B cell (primary cell): Measurements from ENCODE around the gene PDSS1. TPM values are rescaled to one million over a fixed set of nuclear protein-coding genes. Genes with fewer than 3 reads are reported as not detected.

Source experiments
- ATAC-seq: fragments of 200-7000 bp; cut with Tn5 transposase; one replicate; pipeline ENCODE4 v1.10.0; 2021; ENCODE audit warnings: low read depth, mild to moderate bottlenecking, moderate number of reproducible peaks, moderate library complexity
- CTCF ChIA-PET: fragments of 350-600 bp; sonication (Branson Sonifier 250); formaldehyde crosslinking; loops from one replicate; lab custom pipeline; 2021; ENCODE audit warnings: antibody characterized with exemption, inconsistent platforms; lab: Charles Lee
- POLR2A ChIA-PET: fragments of 350-600 bp; sonication (Branson Sonifier 250); formaldehyde crosslinking; loops from one replicate; lab custom pipeline; 2021; ENCODE audit warnings: antibody characterized with exemption; lab: Charles Lee
- DNase-seq: peaks from one replicate; pipeline ENCODE4 v3.0.0; 2013
- H2AFZ ChIP-seq: 2 replicates; pipeline ENCODE4 v1.6.1; 2012; ENCODE audit warnings: mild to moderate bottlenecking, low read depth, low read length; ENCODE audit not compliant: insufficient read depth, poor library complexity, severe bottlenecking
- H3K27ac ChIP-seq, 2 donors: 1 replicate in 1 of 2; 2 replicates in 1 of 2; pipeline ENCODE4 v1.5.1; 2012 to 2013; ENCODE audit warnings: low read length in 2 of 2, mild to moderate bottlenecking in 2 of 2, moderate library complexity in 1 of 2
- H3K27me3 ChIP-seq, 4 experiments: fragments of 200-600 bp in 1 of 4; sonication (generic) in 1 of 4; replicated peaks in 1 of 4; 1 replicate in 2 of 4; 2 replicates in 2 of 4; pipeline versions ENCODE4 v1.6.1 to v1.7.0; 2013 to 2016; ENCODE audit warnings: low read length in 3 of 4, mild to moderate bottlenecking in 2 of 4, mixed read lengths in 1 of 4, moderate library complexity in 1 of 4; ENCODE audit not compliant: insufficient read depth in 4 of 4, control insufficient read depth in 3 of 4; ENCODE audit errors: control extremely low read depth in 1 of 4
- H3K36me3 ChIP-seq, 2 experiments: replicated peaks in 1 of 2; 1 replicate in 1 of 2; 2 replicates in 1 of 2; pipeline versions ENCODE4 v1.6.1 to v1.7.1; 2013; ENCODE audit warnings: low read length in 1 of 2; ENCODE audit not compliant: insufficient read depth in 2 of 2, control insufficient read depth in 1 of 2; ENCODE audit errors: control extremely low read depth in 1 of 2, extremely low read depth in 1 of 2
- H3K4me1 ChIP-seq, 2 donors: fragments of 200-600 bp in 1 of 2; sonication (generic) in 1 of 2; 1 replicate in 1 of 2; 2 replicates in 1 of 2; pipeline versions ENCODE4 v1.5.1 to v1.6.1; 2013 to 2017; ENCODE audit warnings: low read length in 2 of 2; ENCODE audit not compliant: control insufficient read depth in 2 of 2, insufficient read depth in 2 of 2
- H3K4me2 ChIP-seq: replicated peaks from 2 replicates; pipeline ENCODE3; 2012; ENCODE audit warnings: mild to moderate bottlenecking, low read depth, low read length; ENCODE audit not compliant: poor library complexity, severe bottlenecking
- H3K4me3 ChIP-seq, 5 experiments: fragments of 200-600 bp in 1 of 5; sonication (generic) in 1 of 5; 1 replicate in 3 of 5; 2 replicates in 2 of 5; pipeline versions ENCODE4 v1.5.1 to v1.7.0; 2011 to 2016; ENCODE audit warnings: low read length in 4 of 5, mild to moderate bottlenecking in 4 of 5, low read depth in 2 of 5, control low read depth in 1 of 5, moderate library complexity in 1 of 5; ENCODE audit not compliant: insufficient read depth in 1 of 5; ENCODE audit errors: control extremely low read depth in 1 of 5, extremely low read depth in 1 of 5
- H3K79me2 ChIP-seq: fragments of 200-600 bp; sonication (generic); one replicate; pipeline ENCODE4 v1.6.0; 2016; ENCODE audit warnings: low read length; ENCODE audit not compliant: control insufficient read depth, insufficient read depth
- H3K9ac ChIP-seq: fragments of 200-600 bp; sonication (generic); 2 replicates; pipeline ENCODE4 v1.6.1; 2017; ENCODE audit warnings: mild to moderate bottlenecking, low read length, moderate library complexity
- H3K9me3 ChIP-seq, 3 donors: one replicate each; pipeline versions ENCODE4 v1.6.1 to v1.7.1; 2013; ENCODE audit warnings: low read length in 2 of 3; ENCODE audit not compliant: control insufficient read depth in 2 of 3, insufficient read depth in 1 of 3; ENCODE audit errors: control extremely low read depth in 1 of 3
- H4K20me1 ChIP-seq: 2 replicates; pipeline ENCODE4 v1.6.0; 2012; ENCODE audit warnings: mild to moderate bottlenecking, low read length; ENCODE audit not compliant: insufficient read depth, control insufficient read depth, poor library complexity, severe bottlenecking
- H3K27ac Mint-ChIP-seq: one replicate; pipeline ENCODE4 v1.8.0; 2021; ENCODE audit warnings: mixed read lengths
- H3K27me3 Mint-ChIP-seq: one replicate; pipeline ENCODE4 v1.8.0; 2021; ENCODE audit warnings: mixed read lengths
- H3K4me1 Mint-ChIP-seq: one replicate; pipeline ENCODE4 v1.8.0; 2021; ENCODE audit warnings: mixed read lengths
- H3K4me3 Mint-ChIP-seq: one replicate; pipeline ENCODE4 v1.8.0; 2021; ENCODE audit warnings: mixed read lengths
- H3K9me3 Mint-ChIP-seq: one replicate; pipeline ENCODE4 v1.8.0; 2022; ENCODE audit warnings: mixed read lengths; ENCODE audit not compliant: insufficient read depth
- EZH2 ChIP-seq: IDR thresholded peaks from 2 replicates; pipeline ENCODE4 v1.6.1; 2012; ENCODE audit warnings: borderline replicate concordance, low read depth, mild to moderate bottlenecking, moderate library complexity, low read length; ENCODE audit not compliant: insufficient read depth, poor library complexity, severe bottlenecking
- WGBS: methylation state at CpG from one replicate; pipeline ENCODE4 v1.1.5; 2013; ENCODE audit warnings: missing lambda C conversion rate; ENCODE audit not compliant: insufficient coverage; 5-methylcytosine and 5-hydroxymethylcytosine counted together
- intact Hi-C: fragments of 100-400 bp; cut with micrococcal nuclease; formaldehyde crosslinking; loops from one replicate; pipeline ENCODE4 v1.10.0; 2022
- polyA plus RNA-seq: library from polyadenylated mRNA; depleted of rRNA; stranded (reverse); fragments of >200 nt; gene quantifications from 2 replicates; pipeline ENCODE4 v1.2.3, GENCODE V29; 2012
- total RNA-seq, 2 donors: library from RNA; stranded (reverse); fragments of 120-200 nt in 1 of 2; gene quantifications; 1 replicate in 1 of 2; 2 replicates in 1 of 2; pipeline versions ENCODE4 v1.2.3 to v1.2.4, GENCODE V29; 2013 to 2022
- TF ChIP-seq, protein P1 (sequence below): fragments of 200-600 bp; IDR thresholded peaks from one replicate; pipeline ENCODE4 v1.8.0; 2022; ENCODE audit warnings: antibody characterized with exemption, mild to moderate bottlenecking

Gene PDSS1
- total and polyA plus RNA-seq, 2 donors (not counting 1 experiment from before 2014, with no cell fraction given), result 3.6 to 4.7 TPM

- ATAC-seq (no peak), DNase-seq (no peak)
- Mint-ChIP-seq H3K4me1 (peaks cover 2% of the 10 kb centered on the region), H3K4me3 (no peak overlapping the region), H3K9me3 (no peaks in the 10 kb centered on the region), H3K27me3 (no peaks in the 10 kb centered on the region), H3K27ac (no peak overlapping the region)
- no peak overlapping the region for H3K27ac ChIP-seq
- H3K4me1 ChIP-seq, result no peaks in the 10 kb centered on the region
- H3K27me3 ChIP-seq, result no peaks in the 10 kb centered on the region
- no peak overlapping the region for H3K9ac ChIP-seq
- H3K9me3 ChIP-seq, result no peaks in the 10 kb centered on the region
- POLR2A ChIA-PET, result no interaction called here
- H3K4me2 ChIP-seq, result no peak overlapping the region
- H3K4me3 ChIP-seq, result no peak overlapping the region
- no peak overlapping the region for H2AFZ ChIP-seq
- H4K20me1 ChIP-seq, result no peaks in the 10 kb centered on the region
- no CpG with 5 or more reads among the region's 9 CpGs for WGBS
- CTCF ChIA-PET, result interaction anchor here (1.2 kb wide), 1 partner anchor 20 kb away, joined by 6 read pairs; no protein-coding TSS in a partner anchor
- TF ChIP-seq, protein P1, sequence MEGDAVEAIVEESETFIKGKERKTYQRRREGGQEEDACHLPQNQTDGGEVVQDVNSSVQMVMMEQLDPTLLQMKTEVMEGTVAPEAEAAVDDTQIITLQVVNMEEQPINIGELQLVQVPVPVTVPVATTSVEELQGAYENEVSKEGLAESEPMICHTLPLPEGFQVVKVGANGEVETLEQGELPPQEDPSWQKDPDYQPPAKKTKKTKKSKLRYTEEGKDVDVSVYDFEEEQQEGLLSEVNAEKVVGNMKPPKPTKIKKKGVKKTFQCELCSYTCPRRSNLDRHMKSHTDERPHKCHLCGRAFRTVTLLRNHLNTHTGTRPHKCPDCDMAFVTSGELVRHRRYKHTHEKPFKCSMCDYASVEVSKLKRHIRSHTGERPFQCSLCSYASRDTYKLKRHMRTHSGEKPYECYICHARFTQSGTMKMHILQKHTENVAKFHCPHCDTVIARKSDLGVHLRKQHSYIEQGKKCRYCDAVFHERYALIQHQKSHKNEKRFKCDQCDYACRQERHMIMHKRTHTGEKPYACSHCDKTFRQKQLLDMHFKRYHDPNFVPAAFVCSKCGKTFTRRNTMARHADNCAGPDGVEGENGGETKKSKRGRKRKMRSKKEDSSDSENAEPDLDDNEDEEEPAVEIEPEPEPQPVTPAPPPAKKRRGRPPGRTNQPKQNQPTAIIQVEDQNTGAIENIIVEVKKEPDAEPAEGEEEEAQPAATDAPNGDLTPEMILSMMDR, result no peak
- TF ChIP-seq EZH2, result no peak
- intact Hi-C loops, result no loop called here
- peaks cover 16% of the 10 kb centered on the region for H3K79me2 ChIP-seq
- H3K36me3 ChIP-seq, result peaks cover 0 to 21% of the 10 kb centered on the region in 2 experiments
Measured at GRCh38 chr10:26703974-26704373, 6.5 kb downstream of the PDSS1 start.

- CTCF ChIA-PET, result interaction anchor here (2.4 kb wide), 1 partner anchor 20 kb away, joined by 8 read pairs; no protein-coding TSS in a partner anchor
- no peak overlapping the region for H3K27ac Mint-ChIP-seq
- POLR2A ChIA-PET, result no interaction called here
Measured at GRCh38 chr10:26706206-26706605, 8.7 kb downstream of the PDSS1 start.

More at GRCh38 chr10:26706206-26706605, 8.7 kb downstream of the PDSS1 start:
- H3K9me3 ChIP-seq, result no peaks in the 10 kb centered on the region
- no peak for DNase-seq
- H2AFZ ChIP-seq, result no peak overlapping the region
- Mint-ChIP-seq H3K4me1 (no peaks in the 10 kb centered on the region), H3K9me3 (no peaks in the 10 kb centered on the region), H3K27me3 (no peaks in the 10 kb centered on the region), H3K4me3 (no peak overlapping the region)
- TF ChIP-seq, protein P1, result no peak
- no peak for TF ChIP-seq EZH2
- H3K4me3 ChIP-seq, result no peak overlapping the region
- H4K20me1 ChIP-seq, result no peaks in the 10 kb centered on the region
- no peaks in the 10 kb centered on the region for H3K27me3 ChIP-seq
- no peak overlapping the region for H3K4me2 ChIP-seq
- H3K79me2 ChIP-seq, result no peaks in the 10 kb centered on the region
- WGBS, result 77% methylated on average over 6 of the region's 6 CpGs
- intact Hi-C loops, result no loop called here
- H3K4me1 ChIP-seq, result no peaks in the 10 kb centered on the region
- no peak overlapping the region for H3K9ac ChIP-seq
- H3K27ac ChIP-seq, result no peak overlapping the region
- peaks cover 1 to 21% of the 10 kb centered on the region in 2 experiments for H3K36me3 ChIP-seq
- no peak for ATAC-seq
